ENCODE measurements around the gene AATK. TPM values are rescaled to one million over a fixed set of nuclear protein-coding genes. Genes with fewer than 3 reads are reported as not detected.
A peak's percentile ranks its signal among the peaks of the same experiment; 100 is the strongest.

Gene AATK
- total and polyA plus RNA-seq, 2 of the 13 experiments (the other 11 are each of a cell fraction or from before 2014, with no cell fraction given): 2.9 to 8.4 TPM

GRCh38 chr17:81101614-81102306 is 64.3 kb downstream of the AATK start (continued):
- TF ChIP-seq SRSF9 (IDR thresholded peaks at IDR 0.05; ENCODE audit: borderline replicate concordance, insufficient read depth, low read depth, low read length, poor library complexity, severe bottlenecking) (no peak), MZF1 (CRISPR knock-in tag; IDR thresholded peaks at IDR 0.05; ENCODE audit: borderline replicate concordance) (no peak), SRF (IDR thresholded peaks at IDR 0.05; ENCODE audit: low read depth, low read length) (0 out of 2 replicates have a peak, but pooled peaks have one; percentile 20), GATAD1 (CRISPR knock-in tag; IDR thresholded peaks at IDR 0.05) (peak; percentile 84), HIC2 (CRISPR knock-in tag; IDR thresholded peaks at IDR 0.05; ENCODE audit: low read depth) (peak; percentile 94), PCBP1 (IDR thresholded peaks at IDR 0.05; ENCODE audit: borderline replicate concordance, low read depth, low read length) (0 out of 2 replicates have a peak, but pooled peaks have one; percentile 36), AKAP8 (CRISPR knock-in tag; IDR thresholded peaks at IDR 0.05) (peak; percentile 98), ZBTB8A (CRISPR knock-in tag; IDR thresholded peaks at IDR 0.05; ENCODE audit: borderline replicate concordance, low read depth) (no peak; the same call in 1 of the 2 replicates), ZSCAN29 (CRISPR knock-in tag; conservative IDR thresholded peaks at IDR 0.05) (peak; percentile 95), ZNF503 (CRISPR knock-in tag; IDR thresholded peaks at IDR 0.05) (peak; percentile 85; the same call in 1 of the 2 replicates), ZNF256 (CRISPR knock-in tag; conservative IDR thresholded peaks at IDR 0.05) (peak; percentile 89), HNRNPH1 (optimal IDR thresholded peaks at IDR 0.05; ENCODE audit: low read depth, low read length) (no peak), HHEX (CRISPR knock-in tag; IDR thresholded peaks at IDR 0.05) (no peak), CREB1 (IDR thresholded peaks at IDR 0.05) (peak; percentile 73), CREB1 (CRISPR knock-in tag; IDR thresholded peaks at IDR 0.05) (no peak), NR3C1 (CRISPR knock-in tag; IDR thresholded peaks at IDR 0.05) (no peak), TRIM24 (CRISPR knock-in tag; IDR thresholded peaks at IDR 0.05) (no peak), ZNF282 (IDR thresholded peaks at IDR 0.05; ENCODE audit: partially characterized antibody) (no peak), NR2F1 (CRISPR knock-in tag; IDR thresholded peaks at IDR 0.05) (peak; percentile 99 to 100), KLF15 (CRISPR knock-in tag; IDR thresholded peaks at IDR 0.05; ENCODE audit: borderline replicate concordance) (peak; percentile 67; the same call in 1 of the 2 replicates), TCF12 (IDR thresholded peaks at IDR 0.05) (no peak), TCF12 (CRISPR knock-in tag; IDR thresholded peaks at IDR 0.05) (peak; percentile 81; the same call in 1 of the 2 replicates)
- TF ChIP-seq, protein P1, sequence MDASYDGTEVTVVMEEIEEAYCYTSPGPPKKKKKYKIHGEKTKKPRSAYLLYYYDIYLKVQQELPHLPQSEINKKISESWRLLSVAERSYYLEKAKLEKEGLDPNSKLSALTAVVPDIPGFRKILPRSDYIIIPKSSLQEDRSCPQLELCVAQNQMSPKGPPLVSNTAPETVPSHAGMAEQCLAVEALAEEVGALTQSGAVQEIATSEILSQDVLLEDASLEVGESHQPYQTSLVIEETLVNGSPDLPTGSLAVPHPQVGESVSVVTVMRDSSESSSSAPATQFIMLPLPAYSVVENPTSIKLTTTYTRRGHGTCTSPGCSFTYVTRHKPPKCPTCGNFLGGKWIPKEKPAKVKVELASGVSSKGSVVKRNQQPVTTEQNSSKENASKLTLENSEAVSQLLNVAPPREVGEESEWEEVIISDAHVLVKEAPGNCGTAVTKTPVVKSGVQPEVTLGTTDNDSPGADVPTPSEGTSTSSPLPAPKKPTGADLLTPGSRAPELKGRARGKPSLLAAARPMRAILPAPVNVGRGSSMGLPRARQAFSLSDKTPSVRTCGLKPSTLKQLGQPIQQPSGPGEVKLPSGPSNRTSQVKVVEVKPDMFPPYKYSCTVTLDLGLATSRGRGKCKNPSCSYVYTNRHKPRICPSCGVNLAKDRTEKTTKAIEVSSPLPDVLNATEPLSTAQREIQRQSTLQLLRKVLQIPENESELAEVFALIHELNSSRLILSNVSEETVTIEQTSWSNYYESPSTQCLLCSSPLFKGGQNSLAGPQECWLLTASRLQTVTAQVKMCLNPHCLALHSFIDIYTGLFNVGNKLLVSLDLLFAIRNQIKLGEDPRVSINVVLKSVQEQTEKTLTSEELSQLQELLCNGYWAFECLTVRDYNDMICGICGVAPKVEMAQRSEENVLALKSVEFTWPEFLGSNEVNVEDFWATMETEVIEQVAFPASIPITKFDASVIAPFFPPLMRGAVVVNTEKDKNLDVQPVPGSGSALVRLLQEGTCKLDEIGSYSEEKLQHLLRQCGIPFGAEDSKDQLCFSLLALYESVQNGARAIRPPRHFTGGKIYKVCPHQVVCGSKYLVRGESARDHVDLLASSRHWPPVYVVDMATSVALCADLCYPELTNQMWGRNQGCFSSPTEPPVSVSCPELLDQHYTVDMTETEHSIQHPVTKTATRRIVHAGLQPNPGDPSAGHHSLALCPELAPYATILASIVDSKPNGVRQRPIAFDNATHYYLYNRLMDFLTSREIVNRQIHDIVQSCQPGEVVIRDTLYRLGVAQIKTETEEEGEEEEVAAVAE (CRISPR knock-in tag; IDR thresholded peaks at IDR 0.05; ENCODE audit: borderline replicate concordance): peak; percentile 86; the same call in 1 of the 2 replicates

Measured in HepG2 (cell line).